Thyroid gland (tissue), 4 donors: ENCODE measurements around the gene PARP9.

Experiments
- CTCF ChIP-seq, 6 experiments: fragments of 200-600 bp in 3 of 6; fragments of 450-650 bp in 3 of 6; sonication (generic) in 3 of 6; IDR thresholded peaks; one replicate each; pipeline ENCODE4 v1.5.1; 2016 to 2019; ENCODE audit warnings: antibody characterized with exemption in 6 of 6, mild to moderate bottlenecking in 2 of 6, inconsistent platforms in 1 of 6, moderate library complexity in 1 of 6
- POLR2A ChIP-seq, 2 donors: fragments of 450-650 bp; IDR thresholded peaks; one replicate each; pipeline ENCODE4 v1.6.1; 2017; ENCODE audit warnings: antibody characterized with exemption in 2 of 2, mild to moderate bottlenecking in 2 of 2, moderate library complexity in 1 of 2

DNA sequence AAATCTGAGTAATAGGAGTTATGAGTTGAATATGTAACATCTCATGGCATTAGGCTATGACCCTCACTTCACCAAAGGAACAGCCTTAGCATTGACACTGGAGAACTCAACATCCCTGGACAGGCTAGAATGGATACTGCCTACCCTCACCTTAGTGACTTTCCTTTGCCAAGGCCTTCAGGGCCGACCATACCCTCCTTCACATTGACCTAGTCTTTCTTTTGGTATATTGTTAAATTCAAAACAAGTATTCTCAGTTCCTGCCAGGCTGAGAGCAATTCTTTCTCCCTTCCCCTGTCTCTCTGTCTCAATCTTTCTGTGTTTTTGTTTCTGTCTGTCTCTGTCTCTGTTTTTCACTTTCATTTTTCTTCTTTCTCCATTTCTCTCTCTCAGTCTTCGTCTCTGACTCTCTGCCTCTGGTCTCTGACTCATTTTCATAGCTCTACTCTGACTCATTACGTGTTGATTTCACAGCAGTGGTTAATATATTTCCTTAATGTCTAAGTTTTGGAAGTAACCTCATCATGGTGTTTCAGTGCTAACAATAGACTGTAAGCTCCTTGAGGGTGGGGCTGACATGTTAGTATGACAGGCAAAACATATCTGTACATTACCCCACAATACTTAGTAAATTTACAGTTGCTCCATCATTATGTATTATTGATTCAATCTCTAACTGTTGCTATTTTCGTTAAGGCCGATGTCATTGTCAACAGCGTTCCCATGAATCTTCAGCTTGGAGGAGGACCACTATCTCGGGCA, 45.9 kb upstream of the PARP9 start:
- TF ChIP-seq CTCF (IDR thresholded peaks at IDR 0.05) (no peak), POLR2A (IDR thresholded peaks at IDR 0.05) (no peak)
